Neural progenitor cell (in vitro differentiated cells): Measurements from ENCODE around the gene NOP10. TPM values are rescaled to one million over a fixed set of nuclear protein-coding genes. Genes with fewer than 3 reads are reported as not detected.

ENCODE experiments used
- DNase-seq: peaks from one replicate; pipeline ENCODE4 v3.0.0-alpha.2; 2016; ENCODE audit warnings: low spot score
- H2AFZ ChIP-seq: fragments of 200-600 bp; sonication (generic); replicated peaks from 2 replicates; pipeline ENCODE4 v1.6.1; 2016; ENCODE audit warnings: antibody characterized with exemption
- H3F3A ChIP-seq: fragments of 200-600 bp; sonication (generic); 2 replicates; pipeline ENCODE4 v1.6.1; 2016; ENCODE audit warnings: antibody characterized with exemption, low read depth
- H3K27ac ChIP-seq: fragments of 200-600 bp; sonication (generic); 2 replicates; pipeline ENCODE4 v1.5.1; 2016; ENCODE audit warnings: mild to moderate bottlenecking
- H3K27me3 ChIP-seq: fragments of 200-600 bp; sonication (generic); 2 replicates; pipeline ENCODE4 v1.6.1; 2016; ENCODE audit warnings: mild to moderate bottlenecking, moderate library complexity
- H3K36me3 ChIP-seq: fragments of 200-600 bp; sonication (generic); 2 replicates; pipeline ENCODE4 v1.5.1; 2016
- H3K4me1 ChIP-seq: fragments of 200-600 bp; sonication (generic); 2 replicates; pipeline ENCODE4 v1.6.1; 2016; ENCODE audit warnings: mixed run types
- H3K4me2 ChIP-seq: fragments of 200-600 bp; sonication (generic); 2 replicates; pipeline ENCODE4 v1.6.1; 2016
- H3K4me3 ChIP-seq: fragments of 200-600 bp; sonication (generic); 2 replicates; pipeline ENCODE4 v1.5.1; 2016
- H3K79me2 ChIP-seq: fragments of 200-600 bp; sonication (generic); 2 replicates; pipeline ENCODE4 v1.6.1; 2016; ENCODE audit warnings: low read depth
- H3K9ac ChIP-seq: fragments of 200-600 bp; sonication (generic); 2 replicates; pipeline ENCODE4 v1.6.1; 2016
- H3K9me3 ChIP-seq: fragments of 200-600 bp; sonication (generic); 2 replicates; pipeline ENCODE4 v1.5.1; 2016; ENCODE audit warnings: low read depth
- H4K20me1 ChIP-seq: fragments of 200-600 bp; sonication (generic); 2 replicates; pipeline ENCODE4 v1.6.1; 2016; ENCODE audit warnings: low read depth
- H3K27ac Mint-ChIP-seq: 3 replicates; pipeline ENCODE4 v1.8.0; 2021; ENCODE audit warnings: mixed read lengths
- H3K27me3 Mint-ChIP-seq: 2 replicates; pipeline ENCODE4 v1.8.0; 2022; ENCODE audit warnings: low read depth, mild to moderate bottlenecking, inconsistent platforms, moderate library complexity, mixed read lengths; ENCODE audit not compliant: insufficient read depth
- H3K36me3 Mint-ChIP-seq: 3 replicates; pipeline ENCODE4 v1.8.0; 2021; ENCODE audit warnings: mixed read lengths
- H3K4me1 Mint-ChIP-seq: 3 replicates; pipeline ENCODE4 v1.8.0; 2021; ENCODE audit warnings: mixed read lengths
- H3K4me3 Mint-ChIP-seq: 3 replicates; pipeline ENCODE4 v1.8.0; 2021; ENCODE audit warnings: mild to moderate bottlenecking, moderate library complexity, mixed read lengths
- H3K9me3 Mint-ChIP-seq: 3 replicates; pipeline ENCODE4 v1.8.0; 2020; ENCODE audit warnings: mixed read lengths
- CTCF ChIP-seq: fragments of 200-600 bp; sonication (generic); IDR thresholded peaks from 2 replicates; pipeline ENCODE4 v1.5.1; 2017; ENCODE audit warnings: antibody characterized with exemption, mild to moderate bottlenecking
- EZH2 ChIP-seq: fragments of 200-600 bp; sonication (generic); IDR thresholded peaks from 2 replicates; pipeline ENCODE4 v1.6.1; 2017; ENCODE audit warnings: antibody characterized with exemption, mild to moderate bottlenecking, moderate library complexity
- EZH2phosphoT487 ChIP-seq: fragments of 200-600 bp; sonication (generic); IDR thresholded peaks from 2 replicates; pipeline ENCODE4 v1.6.1; 2017; ENCODE audit warnings: antibody characterized with exemption
- total RNA-seq: library from RNA; depleted of rRNA; stranded (reverse); fragments of >200 nt; gene quantifications from 2 replicates; pipeline ENCODE4 v1.2.3, GENCODE V29; 2015; ENCODE audit warnings: low replicate concordance

The NOP10 gene
- total RNA-seq, 1 donor from 2014 or later: 123 TPM

GRCh38 chr15:34366271-34367065 is 23.5 kb upstream of the NOP10 start:
- Mint-ChIP-seq H3K27me3 (peaks cover 5% of the 10 kb centered on the region), H3K9me3 (no peaks in the 10 kb centered on the region), H3K4me1 (peaks cover 16% of the 10 kb centered on the region), H3K4me3 (peak overlapping the region; percentile 97), H3K36me3 (peaks cover 3% of the 10 kb centered on the region), H3K27ac (peak overlapping the region; percentile 85)
- Histone ChIP-seq H3K36me3 (no peaks in the 10 kb centered on the region), H3K4me1 (peaks cover 15% of the 10 kb centered on the region), H3K27me3 (no peaks in the 10 kb centered on the region), H3K9ac (peak overlapping the region; percentile 47), H3K4me2 (peak overlapping the region; percentile 85), H4K20me1 (peaks cover 14% of the 10 kb centered on the region), H3K4me3 (peak overlapping the region; percentile 78), H3K27ac (peak overlapping the region; percentile 64), H3K9me3 (no peaks in the 10 kb centered on the region), H3F3A (peaks cover 19% of the 10 kb centered on the region), H2AFZ (peak overlapping the region; percentile 95), H3K79me2 (peaks cover 24% of the 10 kb centered on the region)
- no peak for TF ChIP-seq EZH2
- TF ChIP-seq CTCF: no peak
- TF ChIP-seq EZH2phosphoT487: no peak
- peak; percentile 81 for DNase-seq

- no peak overlapping the region for H3K9ac ChIP-seq
- H2AFZ ChIP-seq: peak overlapping the region; percentile 95
- peaks cover 15% of the 10 kb centered on the region for H3K4me1 ChIP-seq
- no peaks in the 10 kb centered on the region for H3K9me3 Mint-ChIP-seq
- H3K36me3 Mint-ChIP-seq: peaks cover 8% of the 10 kb centered on the region
- peak overlapping the region; percentile 78 for H3K4me3 ChIP-seq
- H3K4me1 Mint-ChIP-seq: peaks cover 16% of the 10 kb centered on the region
- H3K27me3 ChIP-seq: no peaks in the 10 kb centered on the region
- DNase-seq: no peak
- peaks cover 14% of the 10 kb centered on the region for H4K20me1 ChIP-seq
- no peak for TF ChIP-seq EZH2phosphoT487
- no peak for TF ChIP-seq CTCF
- TF ChIP-seq EZH2: no peak
- no peaks in the 10 kb centered on the region for H3K9me3 ChIP-seq
- peak overlapping the region; percentile 85 for H3K4me2 ChIP-seq
- H3K27ac ChIP-seq: no peak overlapping the region
- H3K36me3 ChIP-seq: no peaks in the 10 kb centered on the region
- peaks cover 4% of the 10 kb centered on the region for H3K27me3 Mint-ChIP-seq
- H3F3A ChIP-seq: peaks cover 19% of the 10 kb centered on the region
- H3K79me2 ChIP-seq: peaks cover 24% of the 10 kb centered on the region
- peak overlapping the region; percentile 39 for H3K27ac Mint-ChIP-seq
- peak overlapping the region; percentile 97 for H3K4me3 Mint-ChIP-seq
Measured at GRCh38 chr15:34365836-34366235, 22.9 kb upstream of the NOP10 start.

GRCh38 chr15:34365091-34365825 is 22.3 kb upstream of the NOP10 start:
- peak overlapping the region; percentile 97 for H3K4me3 Mint-ChIP-seq
- H3K9me3 ChIP-seq: no peaks in the 10 kb centered on the region
- DNase-seq: no peak

More at GRCh38 chr15:34365091-34365825, 22.3 kb upstream of the NOP10 start:
- H3K4me3 ChIP-seq: peak overlapping the region; percentile 78
- peaks cover 24% of the 10 kb centered on the region for H3K79me2 ChIP-seq
- no peaks in the 10 kb centered on the region for H3K36me3 ChIP-seq
- peaks cover 9% of the 10 kb centered on the region for H3K36me3 Mint-ChIP-seq
- H3K9ac ChIP-seq: no peak overlapping the region
- no peak for TF ChIP-seq CTCF
- no peak for TF ChIP-seq EZH2
- no peak for TF ChIP-seq EZH2phosphoT487
- peaks cover 19% of the 10 kb centered on the region for H3F3A ChIP-seq
- peaks cover 16% of the 10 kb centered on the region for H3K4me1 Mint-ChIP-seq
- H3K4me1 ChIP-seq: peaks cover 15% of the 10 kb centered on the region
- H3K27me3 ChIP-seq: no peaks in the 10 kb centered on the region
- no peaks in the 10 kb centered on the region for H3K9me3 Mint-ChIP-seq
- peaks cover 4% of the 10 kb centered on the region for H3K27me3 Mint-ChIP-seq
- no peak overlapping the region for H2AFZ ChIP-seq
- no peak overlapping the region for H3K27ac Mint-ChIP-seq
- H3K27ac ChIP-seq: no peak overlapping the region
- H3K4me2 ChIP-seq: peak overlapping the region; percentile 85
- H4K20me1 ChIP-seq: peaks cover 14% of the 10 kb centered on the region
